GM12878 (cell line): ENCODE data around the gene CACNG8. TPM values are rescaled to one million over a fixed set of nuclear protein-coding genes. Genes with fewer than 3 reads are reported as not detected.

Experiments
- ATAC-seq: fragments of 200-7000 bp; cut with Tn5 transposase; 3 replicates; pipeline ENCODE4 v1.9.1; 2020; ENCODE audit warnings: mild to moderate bottlenecking, moderate library complexity
- BruUV-seq: library from RNA; stranded (reverse); fragments of 400-500 nt; replicated peaks from 2 replicates; lab custom pipeline; 2021; lab: Mats Ljungman, UMichigan
- CTCF ChIA-PET: fragments of 300-600 bp; sonication (Branson Sonifier 250); formaldehyde crosslinking; extraction: SDS; loops from one replicate; lab custom pipeline; 2021; ENCODE audit warnings: inconsistent platforms; lab: Yijun Ruan, JAX
- POLR2A ChIA-PET: fragments of 350-600 bp; formaldehyde crosslinking; extraction: SDS; loops from one replicate; lab custom pipeline; 2021; ENCODE audit warnings: inconsistent platforms; lab: Charles Lee
- RAD21 ChIA-PET: fragments of 300-600 bp; sonication (Branson Sonifier 250); formaldehyde crosslinking; loops from one replicate; lab custom pipeline; 2023; ENCODE audit warnings: antibody characterized with exemption; ENCODE audit not compliant: unreplicated experiment; lab: Charles Lee
- SMC1A ChIA-PET: fragments of 300-600 bp; sonication (Branson Sonifier 250); formaldehyde crosslinking; loops from one replicate; lab custom pipeline; 2023; ENCODE audit not compliant: unreplicated experiment, uncharacterized antibody; lab: Charles Lee
- DNase-seq: peaks from one replicate; pipeline ENCODE4 v3.0.0-alpha.2; 2011; ENCODE audit warnings: low read depth, low spot score
- FAIRE-seq: peaks from 3 replicates; lab custom pipeline; 2011; peaks lifted over from hg19 to GRCh38; lab: Jason Lieb, UNC
- H2AFZ ChIP-seq: 2 replicates; pipeline ENCODE4 v1.6.0; 2011; ENCODE audit warnings: low read depth, low read length, control low read depth; ENCODE audit not compliant: control insufficient read depth
- H3K27ac ChIP-seq: 2 replicates; pipeline ENCODE4 v1.5.1; 2011; ENCODE audit warnings: control low read depth; ENCODE audit not compliant: control insufficient read depth, insufficient read depth
- H3K27me3 ChIP-seq, 2 experiments: replicated peaks in 1 of 2; 2 replicates each; pipeline versions ENCODE4 v1.6.0 to v1.6.1; 2011; ENCODE audit warnings: low read length in 1 of 2; ENCODE audit not compliant: control insufficient read depth in 2 of 2, insufficient read depth in 2 of 2
- H3K36me3 ChIP-seq, 2 experiments: 2 replicates each; pipeline ENCODE4 v1.5.1; 2011; ENCODE audit warnings: low read length in 1 of 2; ENCODE audit not compliant: control insufficient read depth in 2 of 2, insufficient read depth in 2 of 2
- H3K4me1 ChIP-seq: 2 replicates; pipeline ENCODE4 v1.6.1; 2011; ENCODE audit warnings: mild to moderate bottlenecking, low read length, moderate library complexity, mixed read lengths; ENCODE audit not compliant: control insufficient read depth, insufficient read depth
- H3K4me2 ChIP-seq: 2 replicates; pipeline ENCODE4 v1.6.0; 2011; ENCODE audit warnings: control low read depth; ENCODE audit not compliant: control insufficient read depth, insufficient read depth
- H3K4me3 ChIP-seq: fragments of 200-600 bp; sonication (generic); 2 replicates; pipeline ENCODE4 v1.5.1; 2016
- H3K79me2 ChIP-seq: 2 replicates; pipeline ENCODE4 v1.6.0; 2011; ENCODE audit warnings: low read length; ENCODE audit not compliant: control insufficient read depth, insufficient read depth
- H3K9ac ChIP-seq: 2 replicates; pipeline ENCODE4 v1.8.0; 2011; ENCODE audit warnings: low read length, control low read depth, mixed read lengths; ENCODE audit not compliant: control insufficient read depth, insufficient read depth
- H3K9me3 ChIP-seq: replicated peaks from 3 replicates; pipeline ENCODE4 v1.5.1; 2011; ENCODE audit warnings: mild to moderate bottlenecking, low read length; ENCODE audit not compliant: control insufficient read depth, insufficient read depth
- H4K20me1 ChIP-seq: 2 replicates; pipeline ENCODE4 v1.6.0; 2011; ENCODE audit not compliant: control insufficient read depth, insufficient read depth
- BHLHE40 ChIP-seq, 2 experiments: fragments of 450-650 bp in 1 of 2; IDR thresholded peaks; 2 replicates each; pipeline ENCODE4 v1.6.1; 2011 to 2017; ENCODE audit warnings: low read depth in 2 of 2, borderline replicate concordance in 1 of 2, improper control_type of control experiment in 1 of 2, low read length in 1 of 2, mild to moderate bottlenecking in 1 of 2
- FOS ChIP-seq: IDR thresholded peaks from 3 replicates; pipeline ENCODE4 v1.6.1; 2011; ENCODE audit warnings: borderline replicate concordance; ENCODE audit not compliant: insufficient read length; ENCODE audit errors: extremely low read depth
- SMAD5 ChIP-seq: IDR thresholded peaks from 2 replicates; pipeline ENCODE4 v1.6.1; 2016; ENCODE audit warnings: antibody characterized with exemption, low read depth
- STAT1 ChIP-seq: fragments of 450-650 bp; conservative IDR thresholded peaks from 2 replicates; pipeline ENCODE4 v1.6.1; 2014; ENCODE audit warnings: antibody characterized with exemption, mild to moderate bottlenecking
- YBX1 ChIP-seq: fragments of 450-650 bp; IDR thresholded peaks from 2 replicates; pipeline ENCODE4 v1.6.1; 2016; ENCODE audit warnings: antibody characterized with exemption
- WGBS: methylation state at CpG from one replicate; pipeline ENCODE4 v1.1.6; 2016; ENCODE audit warnings: low lambda C conversion rate; ENCODE audit not compliant: insufficient replicate concordance, insufficient coverage; ENCODE audit errors: missing lambda C conversion rate; 5-methylcytosine and 5-hydroxymethylcytosine counted together
- in situ Hi-C: fragments of 300-500 bp; cut with MboI; formaldehyde crosslinking; loops from 9 replicates; pipeline ENCODE4 v1.14.3; 2018; ENCODE audit warnings: mixed read lengths
- intact Hi-C: fragments of 100-400 bp; cut with micrococcal nuclease; formaldehyde crosslinking; loops from one replicate; pipeline ENCODE4 v1.14.2; 2022; ENCODE audit not compliant: unreplicated experiment
- polyA plus RNA-seq, 11 experiments: library from polyadenylated mRNA; depleted of rRNA in 4 of 11; unstranded in 6 of 11; stranded (reverse) in 5 of 11; fragments of >200 nt; fragmentation: Nextera tagmentation in 4 of 11; fragmentation: Illumina TruSeq in 1 of 11; extraction: Ambion mirVana in 4 of 11; extraction: Trizol in 1 of 11; gene quantifications; 1 replicate in 1 of 11; 2 replicates in 10 of 11; pipeline versions ENCODE4 v1.2.1 to v1.2.3, GENCODE V29; 2011 to 2016; ENCODE audit warnings: inconsistent platforms in 2 of 11, missing spikeins in 2 of 11, low read depth in 1 of 11
- total RNA-seq, 4 experiments: library from RNA; depleted of rRNA in 3 of 4; stranded (reverse); fragments of >200 nt in 3 of 4; fragmentation: Illumina TruSeq in 1 of 4; extraction: Trizol in 1 of 4; gene quantifications; 2 replicates each; pipeline versions ENCODE4 v1.2.1 to v1.2.3, GENCODE V29; 2013 to 2021

The CACNG8 gene
- total and polyA plus RNA-seq, 10 of the 15 experiments (the other 5 are each of a cell fraction or from before 2014, with no cell fraction given) = not detected

- ChIA-PET POLR2A (interaction anchor here (0.7 kb wide), 1 partner anchor 18 kb away, joined by 5 read pairs; no protein-coding TSS in a partner anchor), CTCF (no interaction called here), SMC1A (no interaction called here), RAD21 (no interaction called here)
- no peak overlapping the region for H3K27ac ChIP-seq
- BruUV-seq = no TSS peak
- no peak for FAIRE-seq
- no peaks in the 10 kb centered on the region for H3K36me3 ChIP-seq
- intact Hi-C loops (no loop called here), in situ Hi-C loops (no loop called here)
- H3K9me3 ChIP-seq = no peaks in the 10 kb centered on the region; the same call in 2 of the 3 replicates
- no peak overlapping the region for H3K9ac ChIP-seq
- WGBS = 16% methylated on average over 6 of the region's 6 CpGs
- no peak for DNase-seq
- no peak overlapping the region for H2AFZ ChIP-seq
- ATAC-seq = no peak
- H3K4me2 ChIP-seq = no peak overlapping the region
- H3K4me1 ChIP-seq = no peaks in the 10 kb centered on the region
- TF ChIP-seq STAT1 (no peak), BHLHE40 (IDR thresholded peaks at IDR 0.05; ENCODE audit: borderline replicate concordance in 1 of 2, low read depth in 2 of 2, low read length in 1 of 2) (no peak), SMAD5 (no peak)
- H4K20me1 ChIP-seq = no peaks in the 10 kb centered on the region
- no peak overlapping the region for H3K4me3 ChIP-seq
- H3K79me2 ChIP-seq = no peaks in the 10 kb centered on the region
- H3K27me3 ChIP-seq = no peaks in the 10 kb centered on the region
Measured at GRCh38 chr19:53916004-53916403, 46.7 kb upstream of the CACNG8 start.

- Histone ChIP-seq H3K79me2 (no peaks in the 10 kb centered on the region), H3K4me1 (no peaks in the 10 kb centered on the region), H2AFZ (no peak overlapping the region), H3K27ac (no peak overlapping the region), H4K20me1 (no peaks in the 10 kb centered on the region), H3K4me2 (no peak overlapping the region), H3K4me3 (no peak overlapping the region), H3K27me3 (no peaks in the 10 kb centered on the region), H3K9me3 (no peaks in the 10 kb centered on the region; the same call in 2 of the 3 replicates), H3K36me3 (no peaks in the 10 kb centered on the region), H3K9ac (no peak overlapping the region)
- TF ChIP-seq YBX1 (no peak), FOS (no peak)
- FAIRE-seq (no peak), DNase-seq (no peak), ATAC-seq (no peak)
- POLR2A ChIA-PET = no interaction called here
- in situ Hi-C loops (no loop called here), intact Hi-C loops (no loop called here)
- BruUV-seq = no TSS peak
- SMC1A ChIA-PET = interaction anchor here (0.6 kb wide), 1 partner anchor 1966 kb away, joined by 3 read pairs; no protein-coding TSS in a partner anchor
- 47% methylated on average over 7 of the region's 7 CpGs for WGBS
- CTCF ChIA-PET = no interaction called here
- RAD21 ChIA-PET = interaction anchor here (0.7 kb wide), 1 partner anchor 313 kb away, joined by 4 read pairs; no protein-coding TSS in a partner anchor
Measured at GRCh38 chr19:53917356-53917755, 45.4 kb upstream of the CACNG8 start.
